ENCODE data around the gene FOXRED2.

FOXRED2 gene

GRCh38 chr22:36447632-36448031 lies 59.2 kb downstream of the FOXRED2 start:
- DNase-seq, result no peak

DNA sequence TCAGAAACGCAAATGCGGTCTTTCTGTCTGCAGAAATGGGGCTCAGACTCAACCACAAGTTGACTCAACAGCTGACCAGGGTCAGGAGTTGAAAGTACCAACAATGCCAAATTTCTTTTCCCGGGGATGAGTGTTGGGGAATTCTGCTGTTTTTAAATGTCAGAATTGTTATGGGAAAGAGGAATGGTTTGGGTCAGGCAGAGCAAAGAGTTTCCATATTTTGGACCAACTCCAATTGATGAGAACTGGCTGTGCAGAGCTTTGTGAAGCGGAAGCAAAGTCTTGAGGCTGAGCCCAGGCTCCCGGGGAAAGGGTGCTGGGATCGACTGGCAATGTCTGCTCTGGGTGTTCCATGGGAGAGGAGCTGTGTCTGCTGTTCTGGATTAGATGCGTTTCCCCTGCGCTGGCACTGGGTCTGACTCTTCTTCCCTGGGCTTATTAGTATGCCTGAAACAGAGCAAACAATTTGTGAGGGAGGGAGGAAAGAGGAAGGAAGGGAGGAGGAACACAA lies 61.6 kb downstream of the FOXRED2 start:
- no peak for DNase-seq

DNA sequence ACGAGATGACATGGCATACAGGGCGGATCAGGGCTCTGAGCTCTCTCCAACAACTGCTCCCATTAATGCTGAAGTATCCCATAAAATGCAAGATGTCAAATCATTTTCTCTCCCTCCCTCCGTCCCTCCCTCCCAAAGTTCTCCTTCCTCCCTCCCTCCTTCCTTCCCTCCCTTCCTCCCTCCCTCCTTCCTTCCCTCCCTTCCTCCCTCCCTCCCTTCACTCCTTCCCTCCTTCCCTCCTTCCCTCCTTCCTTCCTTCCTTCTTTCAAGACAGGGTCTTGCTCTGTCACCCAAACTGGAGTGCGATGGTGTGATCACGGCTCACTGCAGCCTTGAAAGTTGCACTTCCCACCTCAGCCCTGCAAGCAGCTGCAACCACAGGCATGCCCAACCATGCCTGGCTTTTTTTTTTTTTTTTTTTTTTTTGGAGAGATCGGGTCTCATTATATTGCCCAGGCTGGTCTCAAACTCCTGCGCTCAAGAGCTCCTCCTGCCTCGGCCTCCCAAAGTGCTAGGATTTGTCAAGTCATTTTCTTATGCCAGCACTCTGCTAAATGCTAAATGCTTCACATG lies 63.6 kb downstream of the FOXRED2 start:
- DNase-seq, result no peak

- no peak for DNase-seq
Observed at GRCh38 chr22:36442506-36443197, 64.2 kb downstream of the FOXRED2 start.

- no peak for DNase-seq
Observed at GRCh38 chr22:36440429-36441002, 66.3 kb downstream of the FOXRED2 start.

- DNase-seq, result peak in 1 of 2 experiments; percentile 24
Observed at GRCh38 chr22:36439481-36440271, 67.2 kb downstream of the FOXRED2 start.
